ENCODE results near the gene ASPM. TPM values are rescaled to one million over a fixed set of nuclear protein-coding genes. Genes with fewer than 3 reads are reported as not detected.

ASPM gene
- total RNA-seq, 2 experiments from 2014 or later = 25.8 to 25.9 TPM

Other genes starting within 250 kb of the ASPM start
- gene CFHR2, start 202.9 kb downstream of the ASPM start, total RNA-seq = not detected
- not detected for gene CFHR5, start 169.1 kb downstream of the ASPM start, total RNA-seq
- not detected for gene F13B, start 79.4 kb downstream of the ASPM start, total RNA-seq
- gene ZBTB41, start 54.6 kb upstream of the ASPM start, total RNA-seq = 1 to 10 TPM; 3.6 to 3.9 TPM
- gene CRB1, start 121.6 kb upstream of the ASPM start, total RNA-seq = not detected

Data from activated CD8-positive, alpha-beta memory T cell treated with anti-CD3 and anti-CD28 coated beads for 36 hours (primary cell).